ENCODE data around the gene CDC45.

DNA sequence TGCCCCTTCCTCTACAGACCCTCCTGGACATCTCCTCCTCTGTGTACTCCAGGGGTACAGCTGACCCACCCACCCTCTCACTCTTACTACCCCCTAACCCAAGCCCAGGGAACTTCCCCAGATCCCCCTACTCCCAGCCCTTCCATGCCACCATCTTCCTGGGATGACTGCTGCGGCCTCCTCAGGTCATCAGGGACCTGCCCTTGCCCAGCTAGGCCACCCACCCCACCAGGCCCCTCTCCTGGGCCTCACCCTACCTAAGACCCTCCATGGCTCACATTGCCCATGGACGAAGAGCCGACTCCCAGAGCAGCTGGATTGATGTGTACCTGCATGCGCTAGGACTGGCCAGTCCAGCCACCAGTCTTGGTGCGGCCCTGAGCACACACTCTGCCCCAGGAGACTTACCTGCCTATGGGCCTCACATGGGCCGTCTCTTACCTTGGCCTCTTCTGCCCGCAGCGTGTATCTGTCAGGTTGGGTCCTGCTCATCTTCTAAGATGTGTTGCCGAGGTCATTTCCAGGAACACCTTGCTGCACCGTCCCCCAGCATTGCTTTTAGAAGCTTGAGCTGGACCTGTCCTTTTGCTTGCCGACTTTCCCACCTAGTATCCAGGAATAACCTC is 46.5 kb downstream of the CDC45 start:
- TF ChIP-seq, protein P1, sequence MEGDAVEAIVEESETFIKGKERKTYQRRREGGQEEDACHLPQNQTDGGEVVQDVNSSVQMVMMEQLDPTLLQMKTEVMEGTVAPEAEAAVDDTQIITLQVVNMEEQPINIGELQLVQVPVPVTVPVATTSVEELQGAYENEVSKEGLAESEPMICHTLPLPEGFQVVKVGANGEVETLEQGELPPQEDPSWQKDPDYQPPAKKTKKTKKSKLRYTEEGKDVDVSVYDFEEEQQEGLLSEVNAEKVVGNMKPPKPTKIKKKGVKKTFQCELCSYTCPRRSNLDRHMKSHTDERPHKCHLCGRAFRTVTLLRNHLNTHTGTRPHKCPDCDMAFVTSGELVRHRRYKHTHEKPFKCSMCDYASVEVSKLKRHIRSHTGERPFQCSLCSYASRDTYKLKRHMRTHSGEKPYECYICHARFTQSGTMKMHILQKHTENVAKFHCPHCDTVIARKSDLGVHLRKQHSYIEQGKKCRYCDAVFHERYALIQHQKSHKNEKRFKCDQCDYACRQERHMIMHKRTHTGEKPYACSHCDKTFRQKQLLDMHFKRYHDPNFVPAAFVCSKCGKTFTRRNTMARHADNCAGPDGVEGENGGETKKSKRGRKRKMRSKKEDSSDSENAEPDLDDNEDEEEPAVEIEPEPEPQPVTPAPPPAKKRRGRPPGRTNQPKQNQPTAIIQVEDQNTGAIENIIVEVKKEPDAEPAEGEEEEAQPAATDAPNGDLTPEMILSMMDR (IDR thresholded peaks at IDR 0.05; ENCODE audit: low read depth, low read length): no peak
- TF ChIP-seq POLR2A (IDR thresholded peaks at IDR 0.05; ENCODE audit: extremely low read depth, insufficient read length): no peak
- TF ChIP-seq, protein P2, sequence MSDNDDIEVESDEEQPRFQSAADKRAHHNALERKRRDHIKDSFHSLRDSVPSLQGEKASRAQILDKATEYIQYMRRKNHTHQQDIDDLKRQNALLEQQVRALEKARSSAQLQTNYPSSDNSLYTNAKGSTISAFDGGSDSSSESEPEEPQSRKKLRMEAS (IDR thresholded peaks at IDR 0.05; ENCODE audit: low read depth, low read length): no peak

Measured in NB4 (cell line).